ENCODE results near the gene AUTS2. TPM values are rescaled to one million over a fixed set of nuclear protein-coding genes. Genes with fewer than 3 reads are reported as not detected.

AUTS2 gene
- total RNA-seq, 1 experiment from 2014 or later, result 256 TPM

DNA sequence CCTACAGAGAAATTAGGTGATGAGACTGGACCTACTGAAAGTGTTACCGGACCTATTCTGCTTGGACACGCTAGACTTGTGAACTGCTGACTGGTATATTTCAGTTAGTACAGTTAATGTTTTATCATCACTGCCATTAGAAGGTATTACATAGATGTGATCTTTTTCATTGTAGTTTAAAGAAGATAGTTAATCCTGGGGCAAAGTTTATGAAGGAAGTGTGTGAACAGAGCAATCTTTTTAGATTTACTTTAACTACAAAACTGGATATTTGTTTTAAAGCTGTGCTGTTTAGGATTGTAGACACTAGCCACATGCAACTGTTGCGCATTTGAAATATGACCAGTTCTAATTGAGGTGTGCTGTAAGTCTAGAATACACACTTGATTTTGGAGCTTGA, 446.7 kb downstream of the AUTS2 start:
- Histone ChIP-seq H2BK20ac (ENCODE audit: low read depth, low read length, poor library complexity, severe bottlenecking) (no peak overlapping the region), H3T11ph (ENCODE audit: low read length) (no peak overlapping the region), H2BK12ac (ENCODE audit: insufficient read length, low read depth, low read length) (no peak overlapping the region), H3K23ac (ENCODE audit: insufficient read length, low read depth, low read length) (no peak overlapping the region), H2AK5ac (ENCODE audit: insufficient read length, low read length) (no peak overlapping the region), H3K23me2 (ENCODE audit: insufficient read length, low read depth, low read length, poor library complexity, severe bottlenecking) (no peaks in the 10 kb centered on the region), H3K9ac (ENCODE audit: extremely low read depth, insufficient read length, low read length) (no peak overlapping the region), H3K56ac (ENCODE audit: insufficient read length, low read depth, low read length) (no peak overlapping the region), H2BK15ac (ENCODE audit: low read depth, low read length) (no peak overlapping the region), H2AFZ (ENCODE audit: low read length) (no peak overlapping the region), H4K20me1 (ENCODE audit: control insufficient read depth, insufficient read depth, insufficient read length) (no peaks in the 10 kb centered on the region), H3K18ac (ENCODE audit: insufficient read length, low read depth, low read length) (no peak overlapping the region), H3K4me1 (ENCODE audit: insufficient read depth, low read length) (peaks cover 5% of the 10 kb centered on the region; the same call in 1 of the 2 replicates), H3K9me3 (ENCODE audit: control insufficient read depth, low read depth, low read length) (no peaks in the 10 kb centered on the region), H2BK120ac (ENCODE audit: low read depth, low read length, poor library complexity, severe bottlenecking) (no peak overlapping the region), H3K4me2 (ENCODE audit: insufficient read depth, insufficient read length, low read length) (no peak overlapping the region), H4K91ac (ENCODE audit: insufficient read length, low read depth, low read length) (no peak overlapping the region), H3K4ac (ENCODE audit: low read depth, low read length) (no peak overlapping the region), H2BK5ac (ENCODE audit: insufficient read length, low read length) (no peak overlapping the region), H3K79me1 (ENCODE audit: insufficient read depth, low read depth, low read length, poor library complexity, severe bottlenecking) (no peaks in the 10 kb centered on the region), H3K27me3 (ENCODE audit: insufficient read depth, low read length) (no peaks in the 10 kb centered on the region), H4K5ac (ENCODE audit: insufficient read length, low read depth, low read length) (no peak overlapping the region), H3K79me2 (ENCODE audit: insufficient read depth, low read length) (no peaks in the 10 kb centered on the region), H3K27ac (ENCODE audit: insufficient read length, low read depth, low read length) (no peak overlapping the region), H4K8ac (replicated peaks; ENCODE audit: insufficient read length, low read depth, low read length) (no peak overlapping the region), H3K14ac (ENCODE audit: insufficient read depth, low read length) (no peak overlapping the region)
- no peak for DNase-seq
- no peak overlapping the region; a peak in 1 of 7 replicates for H3K27ac Mint-ChIP-seq
- TF ChIP-seq, protein P1, sequence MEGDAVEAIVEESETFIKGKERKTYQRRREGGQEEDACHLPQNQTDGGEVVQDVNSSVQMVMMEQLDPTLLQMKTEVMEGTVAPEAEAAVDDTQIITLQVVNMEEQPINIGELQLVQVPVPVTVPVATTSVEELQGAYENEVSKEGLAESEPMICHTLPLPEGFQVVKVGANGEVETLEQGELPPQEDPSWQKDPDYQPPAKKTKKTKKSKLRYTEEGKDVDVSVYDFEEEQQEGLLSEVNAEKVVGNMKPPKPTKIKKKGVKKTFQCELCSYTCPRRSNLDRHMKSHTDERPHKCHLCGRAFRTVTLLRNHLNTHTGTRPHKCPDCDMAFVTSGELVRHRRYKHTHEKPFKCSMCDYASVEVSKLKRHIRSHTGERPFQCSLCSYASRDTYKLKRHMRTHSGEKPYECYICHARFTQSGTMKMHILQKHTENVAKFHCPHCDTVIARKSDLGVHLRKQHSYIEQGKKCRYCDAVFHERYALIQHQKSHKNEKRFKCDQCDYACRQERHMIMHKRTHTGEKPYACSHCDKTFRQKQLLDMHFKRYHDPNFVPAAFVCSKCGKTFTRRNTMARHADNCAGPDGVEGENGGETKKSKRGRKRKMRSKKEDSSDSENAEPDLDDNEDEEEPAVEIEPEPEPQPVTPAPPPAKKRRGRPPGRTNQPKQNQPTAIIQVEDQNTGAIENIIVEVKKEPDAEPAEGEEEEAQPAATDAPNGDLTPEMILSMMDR (conservative IDR thresholded peaks at IDR 0.05), result no peak
- no peaks in the 10 kb centered on the region for H3K36me3 Mint-ChIP-seq (ENCODE audit: insufficient read depth in 1 of 3, low read depth in 3 of 3)
- no CpG with 5 or more reads among the region's 3 CpGs for WGBS (ENCODE audit: extremely low coverage, insufficient read length, low lambda C conversion rate)
- H3K9me3 Mint-ChIP-seq, result no peaks in the 10 kb centered on the region
- H3K4me3 Mint-ChIP-seq, result no peak overlapping the region
- peaks cover 16 to 17% of the 10 kb centered on the region in 2 experiments for H3K4me1 Mint-ChIP-seq
- no peaks in the 10 kb centered on the region for H3K27me3 Mint-ChIP-seq (ENCODE audit: low read depth)

All from H9 (cell line).